ENCODE measurements around the gene MET.

DNA sequence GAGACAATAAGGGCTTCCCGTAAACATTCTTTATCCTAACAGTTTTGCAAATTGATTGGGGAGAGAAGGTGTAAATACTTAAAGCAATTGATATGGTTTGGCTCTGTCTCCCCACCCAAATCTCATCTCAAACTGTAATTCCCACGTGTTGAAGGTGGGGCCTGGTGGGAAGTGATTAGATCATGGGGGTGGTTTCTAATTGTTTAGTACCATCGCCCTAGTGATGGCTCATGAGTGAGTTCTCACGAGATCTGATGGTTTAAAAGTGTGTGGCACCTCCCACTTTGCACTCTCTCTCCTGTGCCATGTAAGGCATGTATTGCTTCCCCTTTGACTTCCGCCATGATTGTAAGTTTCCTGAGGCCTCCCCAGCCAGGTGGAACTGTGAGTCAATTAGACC lies 168.3 kb downstream of the MET start:
- TF ChIP-seq, protein P1, sequence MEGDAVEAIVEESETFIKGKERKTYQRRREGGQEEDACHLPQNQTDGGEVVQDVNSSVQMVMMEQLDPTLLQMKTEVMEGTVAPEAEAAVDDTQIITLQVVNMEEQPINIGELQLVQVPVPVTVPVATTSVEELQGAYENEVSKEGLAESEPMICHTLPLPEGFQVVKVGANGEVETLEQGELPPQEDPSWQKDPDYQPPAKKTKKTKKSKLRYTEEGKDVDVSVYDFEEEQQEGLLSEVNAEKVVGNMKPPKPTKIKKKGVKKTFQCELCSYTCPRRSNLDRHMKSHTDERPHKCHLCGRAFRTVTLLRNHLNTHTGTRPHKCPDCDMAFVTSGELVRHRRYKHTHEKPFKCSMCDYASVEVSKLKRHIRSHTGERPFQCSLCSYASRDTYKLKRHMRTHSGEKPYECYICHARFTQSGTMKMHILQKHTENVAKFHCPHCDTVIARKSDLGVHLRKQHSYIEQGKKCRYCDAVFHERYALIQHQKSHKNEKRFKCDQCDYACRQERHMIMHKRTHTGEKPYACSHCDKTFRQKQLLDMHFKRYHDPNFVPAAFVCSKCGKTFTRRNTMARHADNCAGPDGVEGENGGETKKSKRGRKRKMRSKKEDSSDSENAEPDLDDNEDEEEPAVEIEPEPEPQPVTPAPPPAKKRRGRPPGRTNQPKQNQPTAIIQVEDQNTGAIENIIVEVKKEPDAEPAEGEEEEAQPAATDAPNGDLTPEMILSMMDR (IDR thresholded peaks at IDR 0.05): no peak
- TF ChIP-seq POLR2A (IDR thresholded peaks at IDR 0.05) (no peak), EP300 (IDR thresholded peaks at IDR 0.05) (no peak)
